Keratinocyte (primary cell): ENCODE data around the gene SLC25A43. TPM values are rescaled to one million over a fixed set of nuclear protein-coding genes. Genes with fewer than 3 reads are reported as not detected.
"Not testable (repeated sequence)": the region's sequence is repeated elsewhere in the genome, so short reads cannot be mapped to it uniquely, and the experiment has no call there.

ENCODE experiments used
- DNase-seq: peaks from one replicate; pipeline ENCODE4 v3.0.0-alpha.2; 2011; ENCODE audit warnings: low read depth, missing footprints, low spot score
- FAIRE-seq: peaks from 2 replicates; lab custom pipeline; 2011; peaks lifted over from hg19 to GRCh38; lab: Jason Lieb, UNC
- H2AFZ ChIP-seq: 2 replicates; pipeline ENCODE4 v1.6.0; 2012; ENCODE audit warnings: low read length, control low read depth, inconsistent platforms; ENCODE audit not compliant: control insufficient read depth
- H3K27ac ChIP-seq: 2 replicates; pipeline ENCODE4 v1.5.1; 2011; ENCODE audit warnings: low read length; ENCODE audit not compliant: control insufficient read depth, insufficient read depth
- H3K27me3 ChIP-seq: 3 replicates; pipeline ENCODE4 v1.6.0; 2011; ENCODE audit warnings: low read length; ENCODE audit not compliant: control insufficient read depth, insufficient read depth; ENCODE audit errors: extremely low read depth
- H3K36me3 ChIP-seq, 2 experiments: 2 replicates in 1 of 2; 3 replicates in 1 of 2; pipeline ENCODE4 v1.5.1; 2011; ENCODE audit warnings: low read length in 2 of 2, mild to moderate bottlenecking in 1 of 2; ENCODE audit not compliant: control insufficient read depth in 2 of 2, insufficient read depth in 2 of 2; ENCODE audit errors: extremely low read depth in 1 of 2
- H3K4me1 ChIP-seq: 3 replicates; pipeline ENCODE4 v1.5.1; 2011; ENCODE audit warnings: low read length; ENCODE audit not compliant: control insufficient read depth, insufficient read depth; ENCODE audit errors: extremely low read depth
- H3K4me2 ChIP-seq: 3 replicates; pipeline ENCODE4 v1.6.0; 2011; ENCODE audit warnings: low read depth, low read length; ENCODE audit not compliant: control insufficient read depth, insufficient read depth; ENCODE audit errors: extremely low read depth
- H3K4me3 ChIP-seq, 3 experiments: fragments of 200-600 bp in 1 of 3; sonication (generic) in 1 of 3; 2 replicates in 2 of 3; 3 replicates in 1 of 3; pipeline ENCODE4 v1.5.1; 2011 to 2016; ENCODE audit warnings: low read length in 3 of 3, mild to moderate bottlenecking in 3 of 3, control low read depth in 2 of 3, inconsistent platforms in 1 of 3, low read depth in 1 of 3, mixed read lengths in 1 of 3, mixed run types in 1 of 3, moderate library complexity in 1 of 3; ENCODE audit not compliant: control insufficient read depth in 2 of 3, insufficient read depth in 2 of 3; ENCODE audit errors: extremely low read depth in 1 of 3
- H3K79me2 ChIP-seq: 2 replicates; pipeline ENCODE4 v1.6.0; 2012; ENCODE audit warnings: low read length; ENCODE audit not compliant: control insufficient read depth, insufficient read depth
- H3K9ac ChIP-seq: 3 replicates; pipeline ENCODE4 v1.6.0; 2011; ENCODE audit warnings: low read length; ENCODE audit not compliant: control insufficient read depth, insufficient read depth; ENCODE audit errors: extremely low read depth
- H3K9me1 ChIP-seq: 3 replicates; pipeline ENCODE4 v1.6.0; 2011; ENCODE audit warnings: low read length; ENCODE audit not compliant: control insufficient read depth, insufficient read depth; ENCODE audit errors: extremely low read depth
- H3K9me3 ChIP-seq: 2 replicates; pipeline ENCODE4 v1.5.1; 2012; ENCODE audit warnings: low read depth, low read length; ENCODE audit not compliant: control insufficient read depth
- H4K20me1 ChIP-seq: 3 replicates; pipeline ENCODE4 v1.6.0; 2011; ENCODE audit warnings: low read length; ENCODE audit not compliant: control insufficient read depth, insufficient read depth; ENCODE audit errors: extremely low read depth
- CTCF ChIP-seq, 3 experiments: IDR thresholded peaks in 1 of 3; conservative IDR thresholded peaks in 1 of 3; optimal IDR thresholded peaks in 1 of 3; 2 replicates in 2 of 3; 3 replicates in 1 of 3; pipeline versions ENCODE3 to v1.5.1; 2011; ENCODE audit warnings: low read length in 3 of 3, mild to moderate bottlenecking in 3 of 3, moderate library complexity in 2 of 3, control low read depth in 1 of 3, inconsistent platforms in 1 of 3; ENCODE audit not compliant: insufficient read depth in 2 of 3; ENCODE audit errors: extremely low read depth in 1 of 3
- EZH2 ChIP-seq: IDR thresholded peaks from one replicate; pipeline ENCODE4 v1.6.1; 2012; ENCODE audit warnings: inconsistent platforms, mild to moderate bottlenecking, low read length, moderate library complexity
- dilution Hi-C: fragments of 300-500 bp; cut with MboI; formaldehyde crosslinking; loops from one replicate; pipeline ENCODE4 v1.7.0; 2020; ENCODE audit warnings: low sequenced_read_pairs; ENCODE audit not compliant: extremely low pct_ligation_motif_present
- polyA plus RNA-seq, 5 experiments: library from polyadenylated mRNA; depleted of rRNA in 3 of 5; stranded (reverse) in 3 of 5; stranded (forward) in 1 of 5; unstranded in 1 of 5; fragments of >200 nt; gene quantifications; 1 replicate in 1 of 5; 2 replicates in 3 of 5; 3 replicates in 1 of 5; pipeline versions ENCODE4 v1.2.1 to v1.2.3, GENCODE V29; 2011 to 2012; ENCODE audit warnings: missing spikeins in 2 of 5, low read depth in 1 of 5, low replicate concordance in 1 of 5

The SLC25A43 gene
- polyA plus RNA-seq, 1 donor (not counting 4 experiments of a cell fraction or from before 2014, with no cell fraction given): 23.0 TPM

- no peak for TF ChIP-seq CTCF (optimal IDR thresholded peaks at IDR 0.05 in 1 of 3, IDR thresholded peaks at IDR 0.05 in 1 of 3, conservative IDR thresholded peaks at IDR 0.05 in 1 of 3; ENCODE audit: extremely low read depth in 1 of 3, insufficient read depth in 2 of 3, low read length in 3 of 3)
- TF ChIP-seq EZH2: no peak
- Histone ChIP-seq H3K27ac (no peak overlapping the region), H3K9ac (no peak overlapping the region), H3K27me3 (no peaks in the 10 kb centered on the region), H3K4me3 (no peak overlapping the region), H2AFZ (no peak overlapping the region), H4K20me1 (no peaks in the 10 kb centered on the region), H3K9me1 (no peaks in the 10 kb centered on the region), H3K36me3 (peaks cover 0 to 3% of the 10 kb centered on the region in 2 experiments), H3K9me3 (no peaks in the 10 kb centered on the region), H3K4me2 (no peak overlapping the region), H3K4me1 (no peaks in the 10 kb centered on the region), H3K79me2 (no peaks in the 10 kb centered on the region)
- FAIRE-seq (no peak), DNase-seq (no peak)
- dilution Hi-C loops: no loop called here
These were observed 30.3 kb downstream of the SLC25A43 start for GRCh38 chrX:119429471-119429870.

GRCh38 chrX:119441295-119441694, 42.2 kb downstream of the SLC25A43 start:
- H3K9me3 ChIP-seq, H4K20me1 ChIP-seq, H3K4me2 ChIP-seq, H3K27ac ChIP-seq, H3K36me3 ChIP-seq, H3K4me1 ChIP-seq, H3K4me3 ChIP-seq, FAIRE-seq, H3K27me3 ChIP-seq, H3K79me2 ChIP-seq, dilution Hi-C loops, H3K9me1 ChIP-seq, H3K9ac ChIP-seq, DNase-seq, H2AFZ ChIP-seq: not testable (repeated sequence)

- no peak overlapping the region for H3K9ac ChIP-seq
- FAIRE-seq (no peak), DNase-seq (no peak)
- H3K4me3 ChIP-seq: no peak overlapping the region
- H4K20me1 ChIP-seq: no peaks in the 10 kb centered on the region
- H3K36me3 ChIP-seq: no peaks in the 10 kb centered on the region
- H2AFZ ChIP-seq: no peak overlapping the region
- no peaks in the 10 kb centered on the region for H3K4me1 ChIP-seq
- dilution Hi-C loops: no loop called here
- no peaks in the 10 kb centered on the region for H3K79me2 ChIP-seq
- TF ChIP-seq EZH2 (no peak), CTCF (optimal IDR thresholded peaks at IDR 0.05 in 1 of 3, IDR thresholded peaks at IDR 0.05 in 1 of 3, conservative IDR thresholded peaks at IDR 0.05 in 1 of 3; ENCODE audit: extremely low read depth in 1 of 3, insufficient read depth in 2 of 3, low read length in 3 of 3) (no peak)
- no peaks in the 10 kb centered on the region for H3K9me1 ChIP-seq
- no peak overlapping the region for H3K27ac ChIP-seq
- no peaks in the 10 kb centered on the region for H3K9me3 ChIP-seq
- no peak overlapping the region for H3K4me2 ChIP-seq
- no peaks in the 10 kb centered on the region for H3K27me3 ChIP-seq
These were observed 43.1 kb downstream of the SLC25A43 start for GRCh38 chrX:119442286-119442685.
